ENCODE results near the gene KRT80. TPM values are rescaled to one million over a fixed set of nuclear protein-coding genes. Genes with fewer than 3 reads are reported as not detected.
A peak's percentile ranks its signal among the peaks of the same experiment; 100 is the strongest.

KRT80 gene
- total and polyA plus RNA-seq, 2 donors from 2014 or later = 1.0 to 12.3 TPM

DNA sequence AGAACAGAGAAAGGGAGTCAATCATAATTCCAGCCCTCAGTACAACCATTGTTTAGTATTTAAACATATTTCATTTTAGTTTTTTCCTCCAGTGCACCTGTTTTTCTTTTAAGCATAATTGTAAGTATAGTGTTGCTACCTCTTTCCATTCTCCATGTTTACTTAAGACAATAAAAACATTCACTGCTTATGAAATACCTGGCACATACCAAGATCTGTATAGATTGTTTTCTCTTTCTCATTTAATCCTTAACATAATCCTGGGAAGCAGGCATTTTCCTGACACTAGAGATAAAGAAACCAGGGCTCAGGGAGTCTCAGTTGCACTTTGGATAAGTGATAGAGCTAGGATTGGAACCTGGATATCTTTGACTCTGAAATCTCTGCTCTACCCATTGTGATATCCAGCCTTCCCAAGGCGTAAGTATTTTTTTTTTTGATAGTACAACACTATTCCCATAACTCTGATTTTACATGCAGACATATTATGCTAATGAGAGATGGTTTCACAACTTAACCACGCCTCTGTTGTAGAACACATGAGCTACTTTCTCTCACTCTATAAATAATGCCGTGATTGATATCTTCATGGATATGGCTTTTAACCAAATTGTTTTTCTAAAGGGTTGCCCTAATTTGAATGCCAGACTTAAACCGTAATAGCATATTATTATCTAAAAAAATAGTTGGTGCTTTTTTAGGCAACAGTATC, 29.4 kb upstream of the KRT80 start:
- no peaks in the 10 kb centered on the region for H3K36me3 ChIP-seq (ENCODE audit: control insufficient read depth in 2 of 3, insufficient read depth in 3 of 3, low read length in 3 of 3)
- no peak overlapping the region for H3K4me3 ChIP-seq (ENCODE audit: low read length in 3 of 3)
- H3K4me1 ChIP-seq (ENCODE audit: control insufficient read depth in 2 of 3, insufficient read depth in 2 of 3, low read depth in 1 of 3, low read length in 3 of 3) = peaks cover 0 to 13% (median 12%) of the 10 kb centered on the region in 3 donors
- intact Hi-C loops (cut with DNase I) = no loop called here
- DNase-seq (no peak), FAIRE-seq (no peak)
- TF ChIP-seq, protein P1, sequence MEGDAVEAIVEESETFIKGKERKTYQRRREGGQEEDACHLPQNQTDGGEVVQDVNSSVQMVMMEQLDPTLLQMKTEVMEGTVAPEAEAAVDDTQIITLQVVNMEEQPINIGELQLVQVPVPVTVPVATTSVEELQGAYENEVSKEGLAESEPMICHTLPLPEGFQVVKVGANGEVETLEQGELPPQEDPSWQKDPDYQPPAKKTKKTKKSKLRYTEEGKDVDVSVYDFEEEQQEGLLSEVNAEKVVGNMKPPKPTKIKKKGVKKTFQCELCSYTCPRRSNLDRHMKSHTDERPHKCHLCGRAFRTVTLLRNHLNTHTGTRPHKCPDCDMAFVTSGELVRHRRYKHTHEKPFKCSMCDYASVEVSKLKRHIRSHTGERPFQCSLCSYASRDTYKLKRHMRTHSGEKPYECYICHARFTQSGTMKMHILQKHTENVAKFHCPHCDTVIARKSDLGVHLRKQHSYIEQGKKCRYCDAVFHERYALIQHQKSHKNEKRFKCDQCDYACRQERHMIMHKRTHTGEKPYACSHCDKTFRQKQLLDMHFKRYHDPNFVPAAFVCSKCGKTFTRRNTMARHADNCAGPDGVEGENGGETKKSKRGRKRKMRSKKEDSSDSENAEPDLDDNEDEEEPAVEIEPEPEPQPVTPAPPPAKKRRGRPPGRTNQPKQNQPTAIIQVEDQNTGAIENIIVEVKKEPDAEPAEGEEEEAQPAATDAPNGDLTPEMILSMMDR (IDR thresholded peaks at IDR 0.05; ENCODE audit: borderline replicate concordance, extremely low read depth, insufficient read depth) = no peak
- H3K9ac ChIP-seq (ENCODE audit: low read length in 3 of 3) = no peak overlapping the region
- no peak overlapping the region for H3K27ac ChIP-seq (ENCODE audit: low read depth in 2 of 2, low read length in 2 of 2)
- H3K9me3 ChIP-seq (ENCODE audit: control insufficient read depth in 2 of 3, insufficient read depth in 1 of 3, low read length in 3 of 3) = no peaks in the 10 kb centered on the region
- H3K27me3 ChIP-seq (ENCODE audit: control insufficient read depth, insufficient read depth, low read length) = no peaks in the 10 kb centered on the region

DNA sequence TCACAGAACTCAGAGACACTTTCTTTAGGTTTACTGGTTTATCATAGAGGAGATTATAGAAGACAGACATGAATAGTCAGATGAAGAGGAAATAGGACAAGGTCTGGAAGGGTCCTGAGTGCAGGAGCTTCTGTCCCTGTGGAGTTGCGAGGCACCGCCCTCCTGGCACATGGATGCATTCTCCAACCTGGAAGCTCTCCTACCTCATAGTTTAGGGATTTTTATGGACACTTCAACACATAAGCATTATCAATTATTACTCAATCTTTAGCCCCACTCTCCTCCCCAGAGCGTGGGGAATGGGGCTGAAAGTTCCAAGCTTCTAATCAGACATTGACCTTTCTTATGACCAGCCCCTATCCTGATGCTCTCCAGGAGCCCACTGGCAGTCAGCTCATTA, 28.7 kb upstream of the KRT80 start:
- Histone ChIP-seq H3K36me3 (ENCODE audit: control insufficient read depth in 2 of 3, insufficient read depth in 3 of 3, low read length in 3 of 3) (no peaks in the 10 kb centered on the region), H3K4me1 (ENCODE audit: control insufficient read depth in 2 of 3, insufficient read depth in 2 of 3, low read depth in 1 of 3, low read length in 3 of 3) (peaks cover 0 to 18% (median 13%) of the 10 kb centered on the region in 3 donors), H3K27ac (ENCODE audit: low read depth in 2 of 2, low read length in 2 of 2) (no peak overlapping the region), H3K27me3 (ENCODE audit: control insufficient read depth, insufficient read depth, low read length) (no peaks in the 10 kb centered on the region), H3K9ac (ENCODE audit: low read length in 3 of 3) (no peak overlapping the region), H3K4me3 (ENCODE audit: low read length in 3 of 3) (no peak overlapping the region), H3K9me3 (ENCODE audit: control insufficient read depth in 2 of 3, insufficient read depth in 1 of 3, low read length in 3 of 3) (no peaks in the 10 kb centered on the region)
- TF ChIP-seq, protein P1 (IDR thresholded peaks at IDR 0.05; ENCODE audit: borderline replicate concordance, extremely low read depth, insufficient read depth) = no peak
- DNase-seq = peak in 2 of 5 donors; percentile 6 to 9
- no peak for FAIRE-seq
- intact Hi-C loops (cut with DNase I) = no loop called here

DNA sequence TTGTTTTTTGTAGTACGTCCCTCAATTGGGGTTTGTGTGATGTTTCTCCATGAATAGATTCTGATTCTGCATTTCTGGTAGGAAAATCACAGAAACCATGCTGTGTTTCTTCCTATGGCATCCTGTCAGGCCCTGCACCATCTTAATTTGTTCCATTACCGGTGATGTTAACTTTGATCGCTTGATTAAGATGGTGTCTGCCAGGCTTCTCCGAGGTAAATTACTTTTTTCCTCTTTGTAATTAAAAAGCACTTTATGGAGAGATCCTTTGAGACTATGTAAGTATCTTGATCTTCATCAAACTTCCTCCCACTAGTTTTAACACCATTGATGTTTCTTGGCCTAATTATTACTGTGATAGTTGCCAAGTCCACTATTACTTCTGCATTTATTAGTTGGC, 26.2 kb upstream of the KRT80 start:
- FAIRE-seq (no peak), DNase-seq (no peak)
- intact Hi-C loops (cut with DNase I) = no loop called here
- Histone ChIP-seq H3K27ac (ENCODE audit: low read depth in 2 of 2, low read length in 2 of 2) (no peak overlapping the region), H3K9me3 (ENCODE audit: control insufficient read depth in 2 of 3, insufficient read depth in 1 of 3, low read length in 3 of 3) (no peaks in the 10 kb centered on the region), H3K27me3 (ENCODE audit: control insufficient read depth, insufficient read depth, low read length) (no peaks in the 10 kb centered on the region), H3K4me1 (ENCODE audit: control insufficient read depth in 2 of 3, insufficient read depth in 2 of 3, low read depth in 1 of 3, low read length in 3 of 3) (peaks cover 0 to 25% (median 13%) of the 10 kb centered on the region in 3 donors), H3K9ac (ENCODE audit: low read length in 3 of 3) (no peak overlapping the region), H3K4me3 (ENCODE audit: low read length in 3 of 3) (no peak overlapping the region), H3K36me3 (ENCODE audit: control insufficient read depth in 2 of 3, insufficient read depth in 3 of 3, low read length in 3 of 3) (no peaks in the 10 kb centered on the region)
- TF ChIP-seq, protein P1 (IDR thresholded peaks at IDR 0.05; ENCODE audit: borderline replicate concordance, extremely low read depth, insufficient read depth) = no peak
